ENCODE data around the gene ITGBL1. TPM values are rescaled to one million over a fixed set of nuclear protein-coding genes. Genes with fewer than 3 reads are reported as not detected.

Gene ITGBL1
- total RNA-seq (10 to 100 TPM in 1 of 2 donors, 1 to 10 TPM in 1; 7.0 to 50.0 TPM), polyA plus RNA-seq (ENCODE audit: insufficient read length in 6 of 6) (under 1 TPM; 0.24 to 0.63 (median 0.26) TPM)
- long read RNA-seq, donor 1 = 0 reads
- long read RNA-seq, donor 2 = 0 reads
- long read RNA-seq, donor 3 = 0 reads
- long read RNA-seq, donor 4, transcript ITGBL1-202 (11 exons, 2,494 nt) = major isoform, 11 of 25 reads
- long read RNA-seq, donor 4, partial matches to known transcripts = 8 of 25 reads
- long read RNA-seq, donor 4, other reads (novel, unspliced or antisense) = 6 of 25 reads
- long read RNA-seq, donor 5 = 0 reads
- long read RNA-seq, donor 6 = 0 reads
- long read RNA-seq, donor 7 = 0 reads
- long read RNA-seq, donor 8 = 0 reads
- long read RNA-seq, donor 9 = 0 reads
- long read RNA-seq, donor 10, partial matches to known transcripts = 0 of 2 reads
- long read RNA-seq, donor 10, other reads (novel, unspliced or antisense) = 0 of 2 reads
- long read RNA-seq, donor 11 = 0 reads
- long read RNA-seq, donor 12 = 0 reads

DNA sequence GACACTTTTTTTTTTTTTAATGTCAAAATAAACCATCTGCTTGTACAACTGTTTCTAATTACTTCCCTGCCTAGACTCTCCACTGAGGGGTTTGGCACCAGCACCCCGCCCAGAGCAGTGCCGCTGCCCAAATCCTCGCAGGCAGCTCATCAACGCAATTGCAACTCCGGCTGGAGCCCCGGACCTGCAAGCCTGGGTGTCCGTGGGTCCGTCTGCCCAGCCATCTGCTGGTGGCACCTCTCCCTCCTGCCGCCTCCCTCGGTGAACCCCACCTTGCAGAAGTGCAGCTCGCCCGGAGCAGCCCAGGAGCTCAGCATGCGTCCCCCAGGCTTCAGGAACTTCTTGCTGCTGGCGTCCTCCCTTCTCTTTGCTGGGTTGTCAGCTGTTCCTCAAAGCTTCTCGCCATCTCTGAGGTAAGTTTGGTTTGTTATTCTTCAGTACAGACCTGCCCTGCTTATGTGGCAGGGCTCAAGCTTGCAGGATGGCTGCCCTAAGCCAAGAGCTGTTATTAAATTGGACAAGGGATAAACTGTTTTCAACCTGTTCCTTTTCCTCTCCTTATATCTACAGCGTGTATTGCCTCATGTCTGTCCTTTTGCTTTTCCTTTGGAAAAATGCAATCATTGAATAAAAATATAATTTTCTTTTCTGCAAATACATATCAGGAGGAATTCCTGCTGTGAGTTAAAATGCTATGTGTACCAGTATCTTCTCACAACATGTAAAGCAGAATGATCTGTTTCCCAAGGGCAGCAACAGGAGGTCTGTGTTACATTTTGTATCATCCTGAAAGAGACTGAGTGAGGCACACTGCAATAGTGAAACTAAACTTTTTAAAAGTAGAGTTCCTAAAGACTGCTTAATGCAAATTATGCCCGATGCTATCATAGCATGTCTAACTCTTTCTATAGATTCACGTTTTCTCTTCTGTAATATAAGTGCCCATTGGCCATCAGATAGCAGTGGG, at the start of gene ITGBL1:
TSS of gene ITGBL1 (plus strand) at position 157 of the 967 bp plus-strand sequence. CDS start at position 316, 159 bp downstream.
- ATAC-seq = peak; percentile 13
- intact Hi-C loops (cut with DNase I) = no loop called here
- TF ChIP-seq, protein P1, sequence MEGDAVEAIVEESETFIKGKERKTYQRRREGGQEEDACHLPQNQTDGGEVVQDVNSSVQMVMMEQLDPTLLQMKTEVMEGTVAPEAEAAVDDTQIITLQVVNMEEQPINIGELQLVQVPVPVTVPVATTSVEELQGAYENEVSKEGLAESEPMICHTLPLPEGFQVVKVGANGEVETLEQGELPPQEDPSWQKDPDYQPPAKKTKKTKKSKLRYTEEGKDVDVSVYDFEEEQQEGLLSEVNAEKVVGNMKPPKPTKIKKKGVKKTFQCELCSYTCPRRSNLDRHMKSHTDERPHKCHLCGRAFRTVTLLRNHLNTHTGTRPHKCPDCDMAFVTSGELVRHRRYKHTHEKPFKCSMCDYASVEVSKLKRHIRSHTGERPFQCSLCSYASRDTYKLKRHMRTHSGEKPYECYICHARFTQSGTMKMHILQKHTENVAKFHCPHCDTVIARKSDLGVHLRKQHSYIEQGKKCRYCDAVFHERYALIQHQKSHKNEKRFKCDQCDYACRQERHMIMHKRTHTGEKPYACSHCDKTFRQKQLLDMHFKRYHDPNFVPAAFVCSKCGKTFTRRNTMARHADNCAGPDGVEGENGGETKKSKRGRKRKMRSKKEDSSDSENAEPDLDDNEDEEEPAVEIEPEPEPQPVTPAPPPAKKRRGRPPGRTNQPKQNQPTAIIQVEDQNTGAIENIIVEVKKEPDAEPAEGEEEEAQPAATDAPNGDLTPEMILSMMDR (IDR thresholded peaks at IDR 0.05) = no peak
- no peaks in the 10 kb centered on the region for H3K9me3 ChIP-seq
- H3K4me1 ChIP-seq = no peaks in the 10 kb centered on the region
- peaks cover 0 to 26% of the 10 kb centered on the region in 2 donors for H3K27me3 ChIP-seq
- H3K27ac ChIP-seq = peak within 1 kb of the TSS in 1 of 2 donors; percentile 45
- DNase-seq = peak in 1 of 4 donors; percentile 65
- no peaks in the 10 kb centered on the region for H3K36me3 ChIP-seq
- H3K4me3 ChIP-seq = peak within 1 kb of the TSS; percentile 18 to 28

DNA sequence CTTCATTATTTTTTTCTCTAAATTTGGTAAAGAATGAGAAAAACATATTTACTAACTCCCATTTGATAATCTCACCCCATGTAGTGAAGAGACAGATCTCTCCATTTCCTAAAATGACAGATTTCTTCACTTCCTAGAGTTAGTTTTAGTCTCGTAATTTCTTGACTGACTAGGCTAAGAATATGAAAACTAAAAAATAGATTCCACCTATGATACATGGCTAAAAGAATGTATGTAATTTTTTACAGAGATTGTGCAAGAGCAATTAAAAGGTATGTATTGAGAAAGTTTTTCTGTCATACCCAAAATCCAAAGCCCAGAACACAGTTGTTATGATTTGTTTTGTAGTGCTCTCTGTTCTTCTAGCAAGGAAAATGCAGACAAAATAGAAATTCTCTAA, 45.7 kb upstream of the ITGBL1 start:
- no peak overlapping the region for H3K27ac ChIP-seq
- no peak for DNase-seq
- H3K4me1 ChIP-seq = no peaks in the 10 kb centered on the region
- H3K9me3 ChIP-seq = no peaks in the 10 kb centered on the region
- H3K4me3 ChIP-seq = no peak overlapping the region
- ATAC-seq = no peak
- intact Hi-C loops (cut with DNase I) = no loop called here
- H3K27me3 ChIP-seq = no peaks in the 10 kb centered on the region
- TF ChIP-seq, protein P1 (IDR thresholded peaks at IDR 0.05) = no peak
- H3K36me3 ChIP-seq = no peaks in the 10 kb centered on the region

- DNase-seq (no peak), ATAC-seq (no peak)
- Histone ChIP-seq H3K27ac (no peak overlapping the region), H3K27me3 (no peaks in the 10 kb centered on the region), H3K9me3 (no peaks in the 10 kb centered on the region), H3K4me1 (no peaks in the 10 kb centered on the region), H3K4me3 (no peak overlapping the region), H3K36me3 (no peaks in the 10 kb centered on the region)
- intact Hi-C loops (cut with DNase I) = no loop called here
- TF ChIP-seq, protein P1 (IDR thresholded peaks at IDR 0.05) = no peak
These were observed 44.3 kb upstream of the ITGBL1 start for GRCh38 chr13:101408154-101408553.

- H3K9me3 ChIP-seq = no peaks in the 10 kb centered on the region
- DNase-seq = no peak
- peaks cover 0 to 7% of the 10 kb centered on the region in 2 donors for H3K27me3 ChIP-seq
- no peaks in the 10 kb centered on the region for H3K4me1 ChIP-seq
- no peaks in the 10 kb centered on the region for H3K36me3 ChIP-seq
- intact Hi-C loops (cut with DNase I) = no loop called here
- TF ChIP-seq, protein P1 (IDR thresholded peaks at IDR 0.05) = no peak
- H3K27ac ChIP-seq = no peak overlapping the region
- ATAC-seq = no peak
- no peak overlapping the region for H3K4me3 ChIP-seq
These were observed 43.4 kb upstream of the ITGBL1 start for GRCh38 chr13:101408992-101409656.

All from left lung (tissue), 14 donors.